Kidney capillary endothelial cell (primary cell): ENCODE data around the gene FZD2.
A peak's percentile ranks its signal among the peaks of the same experiment; 100 is the strongest.
"Not testable (repeated sequence)": the region's sequence is repeated elsewhere in the genome, so short reads cannot be mapped to it uniquely, and the experiment has no call there.

Experiments used
- DNase-seq: peaks from one replicate; pipeline ENCODE4 v3.0.0-alpha.2; 2018; ENCODE audit warnings: low spot score

The FZD2 gene

DNA sequence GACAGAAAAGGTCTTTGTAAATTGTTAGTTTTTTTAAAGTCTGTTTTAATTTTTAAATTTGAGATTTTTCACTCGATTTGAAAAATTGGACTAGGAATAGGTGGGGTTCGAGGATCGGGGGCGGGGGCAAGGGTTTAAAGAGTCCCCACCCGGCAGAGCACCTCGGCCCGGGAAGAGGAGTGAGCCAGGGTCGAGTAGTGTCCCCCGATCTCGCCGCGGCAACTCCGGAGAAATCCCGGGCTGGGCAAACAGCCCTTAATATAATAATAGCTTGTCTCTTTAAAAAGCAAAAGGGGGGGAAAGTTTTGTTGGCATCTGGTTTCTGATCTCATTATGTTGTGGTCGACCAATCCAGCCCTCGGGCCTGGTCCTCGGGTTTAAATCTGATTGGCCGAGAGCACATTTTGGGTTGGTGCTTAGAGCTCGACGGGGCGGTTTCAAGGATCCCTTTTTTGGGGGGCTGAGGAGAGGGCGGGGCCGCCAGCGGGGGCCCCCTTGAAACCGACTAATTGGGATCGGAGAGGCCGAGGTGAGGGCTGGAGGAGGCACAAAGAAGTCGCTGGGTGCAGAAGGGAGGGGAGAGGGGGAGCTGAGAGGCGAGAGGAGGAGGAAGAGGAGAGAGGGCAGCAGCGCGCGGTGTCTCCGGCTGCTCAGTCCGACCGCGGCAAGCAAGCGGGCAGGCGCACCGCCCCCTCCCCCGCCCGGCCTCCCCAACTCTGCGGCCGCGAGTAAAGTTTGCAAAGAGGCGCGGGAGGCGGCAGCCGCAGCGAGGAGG, at the start of gene FZD2:
TSS of gene FZD2 (plus strand) at position 653 of the 775 bp plus-strand sequence. CDS start 205 bp downstream, outside the sequence.
- peak; percentile 64 for DNase-seq

DNA sequence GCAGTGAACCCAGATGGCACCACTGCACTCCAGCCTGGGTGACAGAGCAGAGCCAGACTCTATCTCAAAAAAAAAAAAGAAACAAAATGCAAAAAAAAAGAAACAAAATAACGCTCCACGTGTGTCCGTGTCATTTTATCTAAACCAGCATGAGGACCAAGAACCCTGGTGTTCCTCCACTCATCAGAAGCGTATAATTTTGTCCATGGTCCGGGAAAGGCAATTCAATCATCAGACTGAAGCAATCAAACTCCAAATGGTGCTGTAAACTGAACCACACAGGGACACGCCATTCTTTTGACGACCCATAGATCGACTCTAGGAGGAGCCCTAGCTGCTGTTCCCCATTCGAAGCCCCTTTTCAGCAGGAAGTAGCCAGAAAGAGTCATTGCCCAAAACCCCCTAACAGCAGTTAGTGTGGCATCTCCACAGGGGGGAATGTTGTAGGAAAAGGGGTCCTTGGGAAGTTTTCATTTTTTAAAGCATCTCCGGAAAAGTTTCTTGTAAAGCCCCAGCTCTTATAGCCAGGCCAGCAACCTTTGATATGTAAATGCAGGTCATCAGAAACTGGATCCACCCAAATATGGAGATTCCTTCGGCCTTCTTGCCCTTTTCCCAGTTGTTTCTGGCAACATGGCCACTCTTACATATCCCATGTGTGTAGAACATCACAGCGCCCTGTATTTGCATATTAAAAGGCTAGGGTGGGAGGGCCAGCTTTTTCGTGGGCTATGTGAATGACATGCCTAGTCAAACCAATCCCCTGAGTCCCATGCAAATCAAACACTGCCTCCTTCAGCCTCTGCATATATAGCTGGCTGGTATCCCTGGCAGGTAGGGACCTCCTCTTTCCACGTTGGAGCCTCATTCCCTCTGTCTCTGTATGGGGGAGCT, 45.8 kb upstream of the FZD2 start:
- DNase-seq: not testable (repeated sequence)

DNA sequence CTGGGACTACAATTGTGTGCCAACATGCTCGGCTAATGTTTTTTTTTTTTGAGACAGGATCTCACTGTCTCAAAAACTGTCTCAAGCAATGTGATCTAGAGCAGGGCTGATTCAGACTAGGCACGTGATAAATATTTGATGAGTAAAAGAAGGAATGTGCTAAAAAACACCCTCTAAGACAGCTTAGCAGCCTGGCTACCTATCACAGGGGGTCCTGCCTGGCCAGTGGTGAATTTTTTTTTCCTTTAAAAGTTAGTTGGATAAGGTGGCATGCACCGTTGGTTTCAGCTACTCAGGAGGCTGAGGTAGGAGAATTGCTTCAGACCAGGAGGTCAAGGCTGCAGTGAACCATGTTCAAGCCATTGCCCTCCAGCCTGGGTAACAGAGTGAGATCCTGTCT, 39.3 kb upstream of the FZD2 start:
- no peak for DNase-seq

DNA sequence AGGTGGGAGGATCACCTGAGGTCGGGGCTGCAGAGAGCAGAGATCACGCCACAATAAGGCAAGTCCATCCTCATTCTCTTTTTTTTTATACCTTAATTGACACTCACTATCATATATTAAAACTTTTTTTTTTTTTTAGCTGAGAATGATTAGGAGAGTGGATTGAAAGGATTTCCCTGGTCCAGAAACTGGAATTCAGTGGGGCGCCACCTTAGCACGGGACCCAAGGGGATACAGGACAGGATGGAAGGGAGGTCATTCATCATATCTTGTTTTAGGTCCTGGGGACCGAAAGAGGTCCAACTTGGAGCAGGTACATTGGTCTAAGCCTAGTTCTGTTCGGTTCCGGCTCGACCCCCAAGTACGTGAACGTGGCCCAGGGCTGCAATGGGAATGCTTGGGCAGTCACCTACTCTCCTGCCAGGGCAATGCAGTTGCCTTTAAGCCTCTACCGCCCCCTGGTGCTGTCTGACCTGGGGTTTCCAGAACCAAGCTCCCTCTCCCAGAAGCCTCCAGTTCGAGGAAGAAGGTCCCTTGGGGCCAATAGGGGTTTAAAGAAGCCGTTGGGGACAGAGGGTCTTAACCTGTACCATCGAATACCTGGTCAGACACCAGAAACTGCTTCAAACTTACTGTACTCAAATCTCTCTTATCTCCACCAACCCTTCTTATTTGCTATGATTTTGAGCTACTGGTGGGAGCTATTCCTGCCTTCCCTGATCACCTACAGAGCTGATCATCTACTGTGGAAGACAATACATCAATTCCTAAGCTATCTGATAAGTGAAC, 34.2 kb upstream of the FZD2 start:
- DNase-seq: peak; percentile 38

DNA sequence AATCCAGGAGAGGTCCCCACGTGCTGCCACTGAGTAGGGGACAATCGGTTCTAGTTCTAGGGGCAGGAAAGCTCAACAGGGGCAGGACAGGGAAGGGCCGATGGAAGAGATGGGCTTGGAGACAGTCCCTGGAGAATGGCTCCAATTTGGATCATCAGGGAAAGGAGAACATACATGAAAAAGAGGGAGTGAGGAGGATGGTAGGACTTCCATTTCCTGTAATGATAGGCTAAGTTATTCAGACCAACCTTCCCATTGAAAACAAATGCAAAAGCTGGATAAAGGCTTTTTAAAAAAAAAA, 33.7 kb upstream of the FZD2 start:
- no peak for DNase-seq

DNA sequence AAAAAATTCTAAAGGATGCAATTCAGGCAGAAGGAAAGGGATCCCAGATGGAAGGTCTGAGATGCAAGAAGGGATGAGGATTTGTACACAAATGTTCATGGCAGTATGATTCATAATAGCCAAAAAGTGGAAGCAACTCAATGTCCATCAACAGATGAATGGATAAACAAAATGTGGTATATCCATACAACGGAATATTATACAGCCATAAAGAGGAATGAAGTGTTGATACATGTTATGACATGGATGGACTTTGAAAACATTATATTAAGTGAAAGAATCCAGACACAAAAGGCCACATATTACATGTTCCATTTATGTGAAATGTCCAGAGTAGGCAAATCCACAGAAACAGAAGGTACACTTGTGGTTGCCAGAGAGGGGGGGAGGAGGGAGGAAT, 30.2 kb upstream of the FZD2 start:
- DNase-seq: no peak

DNA sequence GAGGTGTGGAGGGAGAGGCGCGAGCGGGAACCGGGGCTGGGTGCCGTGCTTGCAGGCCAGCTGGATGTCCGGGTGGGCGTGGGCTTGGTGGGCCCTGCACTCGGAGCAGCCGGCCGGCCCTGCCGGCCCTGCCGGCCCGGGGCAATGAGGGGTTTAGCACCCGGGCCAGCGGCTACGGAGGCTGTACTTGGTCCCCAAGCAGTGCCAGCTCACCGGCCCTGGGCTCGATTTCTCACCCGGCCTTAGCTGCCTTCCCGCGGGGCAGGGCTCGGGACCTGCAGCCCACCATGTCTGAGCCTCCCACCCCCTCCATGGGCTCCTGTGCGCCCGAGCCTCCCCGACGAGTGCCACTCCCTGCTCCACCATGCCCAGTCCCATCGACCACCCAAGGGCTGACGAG, 29.3 kb upstream of the FZD2 start:
- no peak for DNase-seq

DNA sequence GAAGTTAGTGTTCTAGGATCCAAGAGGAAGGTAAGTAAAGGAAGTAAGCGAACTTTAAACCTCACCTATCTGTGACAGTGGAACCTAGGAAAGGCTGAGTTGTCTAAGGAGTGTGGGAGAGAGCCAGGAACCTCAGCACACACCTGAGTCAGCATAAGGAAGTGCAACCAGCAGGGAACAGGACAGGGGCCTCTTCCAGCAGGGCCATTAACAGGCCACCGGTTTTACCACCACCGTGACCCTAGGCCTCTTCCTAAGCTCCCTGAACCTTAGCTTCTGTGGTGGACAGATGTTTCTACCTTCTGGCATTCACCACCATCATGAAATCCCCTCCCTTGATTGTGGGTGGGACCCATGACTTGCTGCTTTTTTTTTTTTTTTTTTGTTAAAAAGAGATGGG, 27.4 kb upstream of the FZD2 start:
- DNase-seq: no peak

DNA sequence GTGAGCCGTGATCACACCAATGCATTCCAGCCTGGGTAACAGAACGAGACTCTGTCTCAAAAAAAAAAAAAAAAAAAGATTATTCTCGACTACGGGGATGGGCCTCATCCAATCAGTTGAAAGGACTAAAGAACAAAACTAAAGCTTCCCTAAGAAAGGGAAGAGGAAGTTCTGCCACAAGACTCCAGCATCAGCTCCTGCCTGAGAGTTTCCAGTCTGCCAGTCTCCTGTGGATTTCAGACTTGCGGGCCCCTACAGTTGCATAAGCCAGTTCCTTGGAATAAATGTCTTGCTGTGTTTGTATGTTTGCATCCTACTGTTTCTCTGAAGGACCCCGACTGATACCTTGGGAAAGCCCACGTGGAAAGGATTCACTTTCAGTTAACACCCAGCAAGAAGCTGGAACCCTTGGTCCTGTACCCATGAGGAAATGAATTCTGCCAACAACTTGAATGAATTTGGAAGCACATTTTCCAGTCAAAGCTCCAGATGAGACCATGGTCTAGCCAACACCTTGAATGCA, 26.3 kb upstream of the FZD2 start:
- no peak for DNase-seq

DNA sequence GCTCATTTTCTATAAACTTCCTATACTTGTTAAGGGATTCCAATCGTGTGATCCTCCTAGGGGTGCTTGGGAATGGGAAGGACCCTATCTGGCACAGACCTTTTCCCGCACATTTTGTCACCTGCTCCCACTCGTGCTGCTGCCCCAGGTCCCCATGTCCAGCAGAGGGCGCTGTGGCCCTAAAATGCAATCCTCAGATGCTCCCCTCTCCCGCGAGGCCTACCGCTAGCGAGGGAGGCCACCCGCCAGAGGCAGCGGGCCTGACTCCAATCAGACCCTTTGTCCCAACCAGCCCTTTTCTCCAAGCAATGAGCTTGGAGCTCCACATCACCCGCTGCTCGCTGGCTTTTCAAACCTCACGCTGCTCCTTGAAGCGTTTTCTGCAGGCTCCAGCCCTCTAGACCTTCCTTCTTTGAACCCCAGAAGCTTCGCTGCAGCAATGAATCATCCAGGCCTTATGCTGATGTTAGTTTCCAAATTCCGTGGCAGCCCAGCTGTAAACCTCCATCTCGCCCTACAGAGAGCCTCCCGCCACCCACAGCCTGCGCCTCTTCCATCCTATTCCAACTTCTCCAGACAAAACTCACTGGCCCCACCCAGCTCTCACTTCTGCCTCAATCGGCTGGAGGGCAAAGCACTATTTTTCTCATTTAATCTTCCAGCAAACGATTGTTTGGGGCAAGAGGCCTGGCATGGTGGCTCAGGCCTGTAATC, 23.6 kb upstream of the FZD2 start:
- DNase-seq: peak; percentile 68

DNA sequence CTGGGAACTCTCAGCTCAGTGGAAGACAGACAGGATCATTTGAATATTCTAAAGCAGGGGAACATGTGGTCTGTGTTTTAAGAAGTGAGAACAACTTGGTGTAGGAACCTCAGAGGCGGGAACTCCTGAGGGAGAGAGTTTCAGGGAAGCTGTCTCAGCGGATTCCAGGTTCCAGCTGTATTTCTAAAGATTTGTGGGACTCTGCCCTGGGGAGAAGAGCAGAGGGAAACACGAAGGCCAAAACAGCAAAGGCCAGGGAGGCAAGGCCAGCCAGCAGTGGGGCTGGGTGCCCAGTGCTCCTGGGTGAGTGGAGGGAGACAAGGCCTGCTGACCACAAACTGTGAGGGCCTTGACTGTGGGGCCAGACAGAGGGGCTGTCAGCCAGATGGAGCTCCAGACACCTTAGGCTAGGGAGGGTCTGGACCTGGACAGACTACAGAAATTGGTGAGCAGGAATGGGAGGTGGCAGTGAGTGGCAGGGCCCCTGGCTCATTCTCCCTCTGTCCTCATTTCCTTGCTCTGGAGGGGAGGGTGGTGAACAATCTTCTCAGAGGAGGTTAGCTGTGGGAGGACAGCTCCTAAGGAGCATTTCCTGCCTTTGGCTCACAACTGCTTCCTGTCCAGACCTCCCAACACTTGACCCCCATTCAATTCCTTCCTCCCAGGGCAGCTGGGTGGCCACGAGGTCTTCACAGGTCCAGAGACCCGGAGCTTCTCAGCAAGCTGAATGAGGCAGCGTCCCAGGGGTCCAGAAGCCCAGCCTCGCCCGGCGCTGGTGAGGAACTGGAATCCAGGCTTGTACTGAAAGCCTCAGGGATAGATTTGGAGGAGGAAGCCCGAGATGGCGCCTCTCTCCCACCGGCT, 21.0 kb upstream of the FZD2 start:
- no peak for DNase-seq

DNA sequence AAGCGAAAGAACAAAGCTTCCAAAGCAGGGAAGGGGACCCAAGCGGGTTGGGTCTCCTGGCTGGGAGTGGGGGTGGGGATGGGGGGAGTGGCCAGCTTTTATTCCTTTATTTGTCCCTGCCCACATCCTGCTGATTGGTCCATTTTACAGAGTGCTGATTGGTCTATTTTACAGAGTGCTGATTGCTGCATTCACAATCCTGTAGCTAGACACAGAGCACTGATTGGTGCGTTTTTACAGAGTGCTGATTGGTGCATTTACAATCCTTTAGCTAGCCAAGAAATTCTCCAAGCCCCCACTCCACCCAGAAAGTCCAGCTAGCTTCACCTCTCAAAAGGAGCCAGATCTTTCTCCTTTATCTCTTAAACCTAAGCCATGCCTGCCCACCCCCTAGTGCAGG, 19.4 kb upstream of the FZD2 start:
- DNase-seq: not testable (repeated sequence)

DNA sequence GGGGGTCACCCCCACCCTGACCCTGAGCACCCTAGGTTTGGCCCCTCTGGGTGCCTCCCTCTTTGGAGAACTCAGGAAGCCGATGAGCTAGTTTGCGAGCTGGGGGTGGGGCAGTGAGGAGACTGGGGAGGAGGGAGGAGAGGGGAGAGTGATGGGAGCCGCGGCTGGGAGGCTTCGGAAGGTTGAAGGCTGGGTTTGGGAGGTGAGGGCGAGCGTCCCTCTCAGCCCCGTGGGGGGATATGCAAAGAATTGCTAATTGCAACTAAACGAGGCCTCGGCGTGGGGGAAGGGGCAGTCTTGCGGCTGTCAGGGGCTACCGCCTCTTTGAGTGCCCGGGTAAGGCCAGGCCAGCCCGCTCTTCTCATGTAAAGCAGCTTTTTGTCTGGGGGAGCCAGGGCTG, 17.6 kb upstream of the FZD2 start:
- DNase-seq: no peak

DNA sequence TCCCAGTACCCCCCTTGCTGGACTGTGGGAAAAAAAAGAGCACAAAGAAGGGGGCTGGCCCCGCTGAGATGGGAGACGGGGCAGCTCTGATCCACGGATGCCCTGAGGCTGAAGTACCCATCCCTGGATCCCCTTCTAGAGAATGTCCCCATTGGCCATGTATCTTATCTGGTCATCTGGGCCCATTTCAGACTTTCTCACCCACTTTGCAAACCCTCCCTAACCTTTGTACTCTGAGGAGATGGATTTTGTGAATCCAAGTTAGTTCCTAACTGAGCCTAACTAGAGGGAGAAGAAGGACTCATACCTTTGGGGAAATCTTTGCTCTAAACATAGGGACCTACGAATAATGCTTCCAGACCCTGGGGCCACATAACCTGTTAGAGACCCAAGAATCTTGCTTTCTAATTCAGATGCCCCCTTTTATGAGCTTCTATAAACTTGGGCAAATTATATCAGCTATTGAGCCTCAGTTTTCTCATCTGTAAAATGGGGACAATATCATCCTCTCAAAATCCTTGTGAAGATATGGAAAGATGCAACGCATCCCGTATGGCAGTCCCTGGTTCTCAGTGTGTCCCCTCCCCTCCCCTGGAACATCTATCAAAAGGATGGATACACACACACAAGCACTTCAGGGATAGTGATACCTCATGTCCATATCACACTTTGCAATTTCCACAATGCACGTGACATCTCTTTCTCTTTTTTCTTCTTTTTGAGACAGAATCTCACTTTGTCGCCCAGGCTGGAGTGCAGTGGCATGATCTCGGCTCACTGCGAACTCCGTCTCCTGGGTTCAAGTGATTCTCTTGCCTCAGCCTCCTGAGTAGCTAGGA, 16.8 kb upstream of the FZD2 start:
- no peak for DNase-seq

DNA sequence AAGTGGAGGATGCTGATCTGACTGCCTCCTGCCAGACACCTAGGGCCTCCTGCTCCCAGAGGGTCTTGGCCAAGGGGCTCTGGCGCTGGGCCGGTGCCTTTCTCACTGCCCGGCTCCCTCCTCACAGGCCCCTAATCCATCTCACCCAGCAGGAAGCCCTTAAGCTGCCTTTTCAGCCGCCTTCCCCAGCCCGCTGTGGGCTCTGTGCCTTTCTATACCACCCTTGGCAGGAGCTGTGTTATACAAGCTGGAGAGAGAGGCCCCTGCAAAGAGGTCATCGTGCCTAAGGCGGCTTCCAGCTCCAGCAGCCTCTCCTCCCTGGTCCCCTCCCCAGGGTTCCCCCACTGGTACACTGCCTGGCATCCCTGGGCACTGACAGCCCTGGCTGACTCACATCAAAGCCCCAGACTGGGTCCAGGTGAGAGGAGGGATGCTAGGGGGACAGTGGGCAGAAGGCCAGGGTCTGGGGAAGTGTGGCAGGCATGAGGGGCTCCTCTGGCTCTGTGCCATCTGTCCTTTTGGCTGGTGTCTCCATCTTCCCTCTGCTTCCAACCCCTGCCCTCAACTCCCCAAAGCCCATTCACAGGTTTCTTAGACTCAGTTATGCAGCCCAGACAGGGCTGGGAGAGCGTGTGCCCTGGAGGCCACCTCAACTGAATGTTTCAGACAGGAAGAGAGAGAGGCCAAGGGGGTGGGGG, 15.3 kb upstream of the FZD2 start:
- DNase-seq: no peak

DNA sequence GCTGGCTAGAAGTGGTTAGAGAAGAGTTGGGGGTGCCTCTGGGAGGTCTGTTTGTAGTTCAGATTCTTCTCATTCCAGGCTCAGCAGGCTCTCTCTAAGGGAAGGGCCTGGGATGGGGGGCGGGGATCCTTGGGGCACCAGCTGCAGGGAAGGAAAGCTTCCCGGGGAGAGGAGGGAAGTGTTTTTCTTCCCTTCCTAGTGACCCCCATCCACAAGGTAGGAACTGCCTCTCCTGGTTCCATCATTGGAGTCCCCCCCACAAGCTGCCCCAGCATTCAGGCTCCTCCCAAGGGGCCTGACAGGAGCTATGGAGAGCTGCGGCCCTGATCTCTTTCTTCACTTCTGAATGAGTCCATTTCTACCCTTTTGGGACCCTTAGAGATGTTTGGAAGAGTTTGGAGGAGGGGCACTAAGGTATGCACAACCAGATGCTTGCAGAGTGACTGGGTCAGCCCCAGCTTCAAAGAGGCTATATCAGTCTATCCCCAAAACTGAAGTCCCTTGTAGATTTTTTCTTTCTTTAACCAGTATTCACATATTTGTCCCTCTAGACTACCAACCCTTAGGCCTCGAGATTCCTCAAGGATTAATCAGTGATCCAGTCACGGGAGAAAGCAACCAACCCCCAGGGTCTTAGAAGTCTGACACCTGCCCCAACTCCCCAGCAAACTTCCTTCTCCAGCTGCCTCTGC, 13.9 kb upstream of the FZD2 start:
- no peak for DNase-seq

DNA sequence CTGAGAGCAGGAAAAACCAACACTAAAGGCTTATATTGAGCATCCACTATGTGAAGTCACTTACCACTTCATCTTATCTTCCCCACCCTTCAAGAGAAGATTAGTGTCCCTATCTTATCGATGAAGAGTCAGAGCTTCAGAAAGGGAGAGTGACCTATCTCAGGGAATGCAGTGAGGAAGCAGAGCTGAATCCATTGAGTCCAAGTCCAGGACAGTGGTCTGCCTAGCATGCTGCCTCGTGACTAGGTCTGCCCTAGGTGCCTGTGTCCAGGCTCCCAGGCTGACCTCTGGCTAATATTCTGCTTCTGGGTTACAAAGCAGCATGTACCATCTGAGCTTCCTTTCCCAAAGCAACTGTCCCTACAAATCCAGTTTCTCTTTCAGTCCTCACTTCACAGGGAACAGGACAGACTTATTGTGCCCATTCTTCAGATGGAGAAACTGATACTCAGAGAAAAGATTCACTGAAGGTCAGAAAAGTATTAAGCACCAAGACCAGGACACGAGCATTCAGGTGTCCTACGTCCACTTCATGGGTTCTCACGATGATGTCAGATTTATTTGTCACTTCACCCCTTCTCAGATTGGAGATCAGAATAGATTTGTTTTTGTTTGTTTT, 13.3 kb upstream of the FZD2 start:
- no peak for DNase-seq
